C4-2B (cell line): ENCODE results near the gene NOTUM.

Experiments
- CTCF ChIP-seq: fragments of 450-650 bp; conservative IDR thresholded peaks from 2 replicates; pipeline ENCODE4 v1.5.1; 2017; ENCODE audit warnings: mild to moderate bottlenecking
- ZFX ChIP-seq: fragments of 450-650 bp; IDR thresholded peaks from 2 replicates; pipeline ENCODE4 v1.6.1; 2017

GRCh38 chr17:81958633-81959342 is 2.2 kb downstream of the NOTUM start:
- TF ChIP-seq CTCF (no peak), ZFX (no peak)
